GM19099 (cell line): ENCODE data around the gene EMILIN2.

Experiments used
- POLR2A ChIP-seq: IDR thresholded peaks from 3 replicates; pipeline ENCODE4 v1.6.1; 2011; ENCODE audit warnings: low read depth; ENCODE audit not compliant: insufficient read length; ENCODE audit errors: extremely low read depth

The EMILIN2 gene

DNA sequence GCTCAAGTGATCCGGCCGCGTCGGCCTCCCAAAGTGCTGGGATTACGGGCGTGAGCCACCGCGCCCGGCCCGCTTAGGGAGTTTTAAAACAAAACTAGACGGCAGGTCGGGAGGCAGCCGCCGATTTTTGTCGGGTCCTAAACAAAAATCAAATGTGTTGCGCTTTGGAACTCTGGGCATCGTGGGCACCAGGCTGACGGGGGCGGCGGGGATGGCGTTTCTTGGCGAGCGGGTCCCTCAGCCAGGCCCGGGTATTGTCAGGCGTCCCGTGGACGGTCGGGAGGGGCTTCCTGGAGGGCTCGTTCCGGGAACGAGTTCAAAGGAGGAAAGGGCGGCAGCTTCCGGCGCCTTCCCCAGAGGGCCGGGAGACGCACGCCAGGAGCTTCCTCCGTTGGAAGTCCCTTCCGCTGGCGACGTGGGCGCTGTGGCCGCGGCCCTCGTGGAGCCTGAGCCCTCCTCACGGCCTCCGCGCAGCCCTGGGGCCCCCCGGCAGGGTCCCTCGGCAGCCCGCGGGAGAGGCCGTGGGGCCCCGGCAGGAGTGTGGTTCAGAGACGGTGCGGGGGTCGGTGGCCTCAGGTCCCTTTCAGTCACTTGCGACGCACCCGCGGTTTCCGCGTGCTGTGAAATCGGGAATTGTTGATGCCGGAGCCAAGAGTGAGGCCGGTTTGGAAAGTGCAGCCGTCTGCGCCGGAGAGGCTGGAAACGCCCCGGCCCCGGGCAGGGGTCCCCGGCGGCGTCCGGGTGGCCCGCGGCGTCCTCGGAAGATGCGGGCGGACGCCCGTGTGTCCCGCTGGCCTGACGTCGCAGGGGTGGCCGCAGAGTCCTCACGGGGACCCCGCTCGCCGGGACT lies 59.3 kb downstream of the EMILIN2 start:
- peak; percentile 73 for TF ChIP-seq POLR2A

DNA sequence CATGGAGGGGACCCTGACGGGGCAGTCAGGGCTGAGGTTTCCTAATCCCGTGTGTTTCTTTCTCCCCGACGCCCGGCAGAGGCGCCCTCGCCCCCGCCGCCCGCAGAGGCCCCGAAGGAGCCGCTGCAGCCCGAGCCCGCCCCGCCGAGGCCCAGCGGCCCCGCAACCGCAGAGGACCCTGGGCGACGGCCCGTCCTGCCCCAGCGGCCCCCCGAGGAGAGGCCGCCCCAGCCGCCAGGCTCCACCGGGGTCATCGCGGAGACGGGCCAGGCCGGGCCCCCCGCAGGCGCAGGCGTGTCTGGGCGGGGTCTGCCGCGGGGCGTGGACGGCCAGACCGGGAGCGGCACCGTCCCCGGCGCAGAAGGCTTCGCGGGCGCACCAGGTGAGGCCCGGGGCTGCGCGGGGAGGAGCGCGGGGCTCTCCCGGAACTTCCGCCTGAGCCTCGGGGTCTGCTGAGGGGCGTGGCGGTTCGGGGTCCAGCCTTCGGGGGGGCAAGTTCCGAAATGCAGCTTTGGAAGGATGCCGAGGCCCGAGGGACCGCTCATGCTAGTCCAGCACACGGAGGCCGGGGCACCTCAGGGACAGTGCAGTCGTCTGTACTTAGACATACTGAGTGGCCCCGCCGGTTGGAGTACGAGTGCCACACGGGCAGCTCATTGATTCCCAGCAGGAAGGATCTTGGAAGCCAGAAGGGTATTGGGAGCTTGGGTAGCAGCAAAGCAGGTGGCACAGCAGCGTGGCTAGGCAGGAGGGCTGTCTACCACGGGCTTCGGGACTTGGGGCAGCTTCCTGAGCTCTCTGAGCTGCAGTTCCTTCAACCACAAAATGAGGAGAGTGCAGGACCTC lies 60.1 kb downstream of the EMILIN2 start:
- no peak for TF ChIP-seq POLR2A

DNA sequence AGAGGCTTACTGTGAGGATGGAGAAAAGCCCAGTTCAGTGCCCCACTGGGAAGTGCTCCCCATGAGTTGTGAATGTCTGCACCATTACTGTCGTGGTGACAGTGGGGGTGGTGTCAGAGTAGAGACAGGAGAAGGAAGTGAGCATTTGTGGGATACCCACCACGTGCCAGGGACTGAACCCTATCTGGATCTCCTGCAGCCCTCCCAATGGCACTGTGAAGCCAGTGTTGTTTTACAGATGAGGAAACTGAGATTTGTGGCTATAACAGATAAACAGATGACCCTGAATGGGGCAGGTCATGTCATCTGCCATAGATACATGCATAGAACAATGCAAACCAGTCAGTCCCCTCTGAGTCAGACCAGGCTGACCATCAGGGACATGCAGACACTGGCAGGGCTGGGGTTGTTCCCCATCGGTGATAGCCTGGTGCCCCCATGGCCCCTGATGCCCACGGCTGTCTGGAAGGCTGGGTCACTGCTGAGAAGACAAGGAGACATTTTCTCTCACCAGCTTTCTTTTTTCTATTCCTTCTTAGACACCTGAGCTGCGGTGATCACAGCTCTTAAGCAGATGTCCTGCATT lies 60.8 kb downstream of the EMILIN2 start:
- TF ChIP-seq POLR2A = no peak

DNA sequence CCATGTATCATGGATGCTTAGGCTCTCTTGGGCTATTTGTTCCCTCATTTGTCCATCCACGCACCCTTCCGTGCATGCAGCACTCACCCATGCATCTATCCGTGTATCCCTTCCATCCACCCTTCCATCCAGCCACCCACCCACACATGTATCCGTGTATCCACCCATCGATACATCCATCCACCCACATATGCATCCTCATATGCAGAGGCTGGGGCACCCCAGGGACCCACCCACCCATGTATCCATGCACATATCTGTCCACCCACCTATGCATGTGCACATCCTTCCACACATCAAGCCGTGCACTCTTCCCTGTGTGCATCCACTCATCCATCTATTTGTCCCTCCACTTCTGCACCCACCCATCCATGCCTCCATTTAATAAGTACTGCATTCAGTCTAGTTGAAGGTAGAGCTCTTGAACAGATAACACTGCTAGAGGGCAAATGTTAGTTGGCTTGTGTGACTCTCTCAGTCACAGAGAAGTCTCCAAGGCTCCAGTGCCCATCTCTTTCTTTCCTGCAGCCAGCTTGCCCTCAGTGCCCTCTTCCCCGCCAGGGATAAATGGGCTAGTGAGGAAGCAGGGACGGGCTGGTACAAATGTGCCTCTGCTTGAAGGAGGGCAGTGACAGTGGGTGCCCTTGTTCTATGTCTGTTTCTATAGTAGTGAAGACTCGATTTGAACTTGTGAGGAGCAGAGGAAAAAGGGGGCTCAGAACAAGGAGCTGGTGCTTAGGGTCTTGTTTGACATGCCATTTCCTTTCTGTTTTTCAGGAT lies 61.5 kb downstream of the EMILIN2 start:
- no peak for TF ChIP-seq POLR2A

DNA sequence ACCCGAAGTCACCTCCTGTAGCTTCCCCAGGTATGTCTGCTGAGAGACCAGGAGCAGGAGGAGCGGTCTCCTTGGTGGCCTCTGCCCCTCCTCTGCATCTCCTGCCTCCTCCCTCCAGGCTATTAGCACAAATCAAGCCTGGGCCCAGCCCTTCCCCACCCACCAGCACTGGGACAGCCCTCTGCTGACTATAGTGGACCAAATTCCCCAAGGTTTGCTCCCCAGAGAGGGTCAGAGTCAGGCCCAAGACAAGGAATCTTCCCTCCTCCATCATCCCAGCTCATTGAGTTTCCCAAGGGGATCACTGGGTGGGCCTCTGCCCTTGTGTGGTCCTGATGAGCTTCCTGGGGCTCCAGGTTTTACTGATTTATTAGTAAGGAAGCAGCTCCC lies 62.1 kb downstream of the EMILIN2 start:
- no peak for TF ChIP-seq POLR2A

DNA sequence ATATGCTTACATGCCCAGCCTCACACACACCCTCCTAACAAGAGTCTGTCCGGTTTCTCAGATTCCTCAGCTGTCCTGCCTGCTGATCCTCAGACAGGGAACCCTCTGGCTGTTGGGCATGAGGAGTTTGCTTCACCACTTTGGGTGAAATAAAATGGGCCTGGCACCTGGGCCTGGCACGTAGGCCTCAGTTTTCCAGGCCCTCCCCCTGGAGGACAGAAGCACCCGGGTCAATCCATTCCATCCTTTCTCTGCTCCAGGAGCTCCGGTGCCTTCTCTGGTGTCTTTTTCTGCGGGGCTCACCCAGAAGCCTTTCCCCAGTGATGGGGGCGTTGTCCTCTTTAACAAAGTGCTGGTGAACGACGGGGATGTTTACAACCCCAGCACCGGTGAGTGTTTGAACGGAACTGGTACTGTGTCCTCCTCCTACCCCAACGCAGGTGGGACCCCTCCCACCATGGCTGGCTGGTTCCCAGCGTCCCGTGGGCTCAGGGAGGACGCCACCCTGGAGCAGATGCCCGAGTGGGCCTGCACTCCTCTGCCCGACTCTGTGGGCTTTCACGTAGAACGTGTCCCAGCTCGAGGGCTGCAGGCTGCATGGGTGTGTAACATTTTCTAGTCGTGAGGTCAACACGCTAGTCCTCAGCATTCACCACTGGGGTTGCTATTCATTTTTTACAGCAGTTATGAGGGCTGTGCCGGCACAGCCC lies 62.8 kb downstream of the EMILIN2 start:
- no peak for TF ChIP-seq POLR2A

DNA sequence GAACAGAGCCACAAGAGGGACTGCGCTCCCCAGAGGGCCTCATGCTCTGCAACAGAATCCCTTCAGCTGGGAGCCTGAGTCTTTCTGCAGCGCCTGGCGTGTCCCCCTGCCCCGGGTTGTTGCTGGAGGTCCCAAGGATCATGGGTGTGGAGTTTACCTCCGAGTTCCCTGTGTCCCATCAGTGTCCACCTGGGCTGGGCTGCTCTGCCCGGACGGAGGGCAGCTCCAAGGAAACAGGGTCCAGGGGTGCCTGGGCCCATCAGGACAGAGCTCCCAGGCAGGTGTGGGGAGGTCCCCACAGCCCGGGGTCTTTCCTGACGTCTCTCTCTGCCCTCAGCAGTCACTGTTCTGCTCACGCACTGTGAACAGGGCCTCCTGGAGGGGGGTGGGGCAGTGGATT lies 63.5 kb downstream of the EMILIN2 start:
- no peak for TF ChIP-seq POLR2A

DNA sequence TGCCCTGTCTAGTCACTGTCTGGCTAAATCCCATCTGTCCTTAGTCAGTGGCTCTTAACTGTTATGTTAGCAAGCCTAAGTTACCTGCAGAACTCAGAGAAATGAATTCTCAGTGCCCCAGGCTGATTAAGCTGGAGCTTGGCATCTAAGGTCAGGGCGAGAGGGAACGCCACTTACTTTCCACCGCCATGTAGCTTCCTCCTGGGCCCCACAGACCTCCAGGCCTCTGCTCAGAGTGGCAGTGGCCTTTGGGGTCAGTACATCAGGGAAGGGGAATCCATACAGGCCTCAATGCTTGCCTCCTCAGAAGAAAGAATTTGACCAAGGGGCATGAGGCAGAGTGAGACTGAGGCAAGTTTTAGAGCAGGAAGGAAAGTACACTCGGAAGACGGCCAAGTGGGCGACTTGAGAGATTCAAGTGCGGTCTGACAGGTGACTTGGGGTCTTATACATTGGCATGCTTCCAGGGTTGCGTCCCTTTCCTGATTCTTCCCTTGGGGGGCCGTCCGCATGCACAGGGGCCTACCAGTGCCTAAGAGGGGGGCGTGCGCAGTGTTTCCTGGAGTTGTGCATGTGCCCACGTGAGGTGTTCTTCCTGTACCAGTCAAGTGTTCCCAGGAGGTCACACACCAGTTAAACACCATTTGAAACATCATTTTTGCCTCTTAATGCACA lies 64.1 kb downstream of the EMILIN2 start:
- TF ChIP-seq POLR2A = no peak

DNA sequence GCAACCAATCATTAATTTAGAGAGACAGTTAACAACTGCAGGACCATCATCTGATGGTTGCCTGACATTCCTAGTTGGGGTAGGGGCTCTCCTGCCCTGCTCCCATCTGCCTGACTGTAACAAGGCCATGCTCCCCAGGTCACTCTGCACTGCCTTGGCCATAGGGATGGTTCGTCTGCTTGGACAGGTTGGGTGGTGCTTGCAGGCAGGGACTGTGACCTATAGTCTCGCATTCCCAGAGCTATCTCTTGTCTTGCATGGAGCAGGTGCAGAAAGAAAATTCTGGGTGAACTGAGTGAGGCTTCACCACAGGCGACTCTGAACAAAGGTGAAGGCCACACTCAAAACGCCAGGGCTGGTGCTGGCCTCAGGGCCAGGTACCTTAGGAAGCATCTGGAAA lies 64.7 kb downstream of the EMILIN2 start:
- no peak for TF ChIP-seq POLR2A

DNA sequence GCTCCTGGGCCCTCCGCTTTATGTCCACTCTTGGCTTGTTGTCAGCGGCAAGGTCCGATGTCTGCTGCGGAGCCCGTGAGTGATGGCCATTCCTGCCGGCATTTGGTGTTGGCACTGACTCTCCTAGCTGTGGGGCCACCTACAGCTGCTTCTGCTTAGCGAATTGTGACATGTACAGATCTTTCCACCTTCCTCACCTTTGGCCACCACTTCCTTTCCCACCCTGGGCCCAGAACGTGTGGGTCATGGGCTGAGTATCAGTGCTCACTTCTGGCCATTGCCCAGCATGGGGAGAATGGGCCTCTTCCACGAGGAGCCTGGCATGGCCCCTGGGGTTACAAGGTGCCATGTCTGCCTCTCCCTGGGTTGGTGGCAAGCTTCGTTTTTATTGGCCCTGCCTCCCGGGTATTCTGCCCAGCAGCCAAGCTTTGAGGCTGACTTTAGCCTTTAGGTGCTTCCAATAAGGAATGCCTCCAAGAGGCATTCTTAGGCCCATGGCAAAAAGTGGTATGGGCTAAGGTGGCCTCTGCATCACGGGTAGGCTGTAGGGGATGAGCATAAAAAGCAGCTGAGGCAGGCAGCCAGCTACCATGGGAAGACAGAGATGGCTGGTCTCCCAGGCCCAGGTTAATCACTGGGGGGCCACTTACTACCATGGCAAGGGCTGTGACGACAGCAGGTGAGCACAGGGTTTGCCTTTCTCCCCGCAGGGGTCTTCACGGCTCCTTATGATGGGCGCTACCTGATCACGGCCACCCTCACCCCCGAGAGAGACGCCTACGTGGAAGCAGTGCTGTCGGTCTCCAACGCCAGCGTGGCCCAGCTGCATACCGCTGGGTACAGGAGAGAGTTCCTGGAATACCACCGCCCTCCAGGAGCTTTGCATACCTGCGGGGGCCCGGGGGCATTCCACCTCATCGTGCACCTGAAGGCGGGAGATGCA lies 65.8 kb downstream of the EMILIN2 start:
- TF ChIP-seq POLR2A = no peak

DNA sequence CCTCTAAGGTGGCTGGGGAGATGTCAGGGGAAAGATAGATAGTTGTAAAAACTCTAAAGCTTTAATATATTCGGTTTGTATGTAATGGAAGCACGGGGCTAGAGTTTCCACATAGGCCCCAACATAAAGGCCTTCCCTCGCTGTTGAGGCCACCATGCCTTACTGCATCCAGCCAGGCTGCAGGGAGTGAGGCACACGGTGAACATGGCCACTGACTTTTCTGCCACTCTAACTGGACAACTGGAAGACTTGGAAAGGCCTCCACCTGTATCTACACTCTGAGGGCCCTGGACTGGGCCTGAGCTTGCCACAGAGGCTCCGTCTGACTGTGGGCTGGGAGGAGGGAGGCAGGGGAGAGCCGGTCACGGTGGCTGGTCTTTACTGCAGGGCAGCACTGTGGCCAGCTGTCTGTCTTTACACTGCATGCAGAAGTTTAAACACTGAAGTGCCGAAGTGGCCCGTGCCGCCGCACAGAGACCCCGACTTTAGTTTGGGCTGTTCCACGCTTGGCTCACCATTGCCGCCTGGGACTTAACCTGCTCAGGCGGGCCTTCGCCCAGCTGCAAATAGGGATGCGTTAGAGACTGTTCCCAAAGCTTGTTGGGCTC lies 66.7 kb downstream of the EMILIN2 start:
- no peak for TF ChIP-seq POLR2A

DNA sequence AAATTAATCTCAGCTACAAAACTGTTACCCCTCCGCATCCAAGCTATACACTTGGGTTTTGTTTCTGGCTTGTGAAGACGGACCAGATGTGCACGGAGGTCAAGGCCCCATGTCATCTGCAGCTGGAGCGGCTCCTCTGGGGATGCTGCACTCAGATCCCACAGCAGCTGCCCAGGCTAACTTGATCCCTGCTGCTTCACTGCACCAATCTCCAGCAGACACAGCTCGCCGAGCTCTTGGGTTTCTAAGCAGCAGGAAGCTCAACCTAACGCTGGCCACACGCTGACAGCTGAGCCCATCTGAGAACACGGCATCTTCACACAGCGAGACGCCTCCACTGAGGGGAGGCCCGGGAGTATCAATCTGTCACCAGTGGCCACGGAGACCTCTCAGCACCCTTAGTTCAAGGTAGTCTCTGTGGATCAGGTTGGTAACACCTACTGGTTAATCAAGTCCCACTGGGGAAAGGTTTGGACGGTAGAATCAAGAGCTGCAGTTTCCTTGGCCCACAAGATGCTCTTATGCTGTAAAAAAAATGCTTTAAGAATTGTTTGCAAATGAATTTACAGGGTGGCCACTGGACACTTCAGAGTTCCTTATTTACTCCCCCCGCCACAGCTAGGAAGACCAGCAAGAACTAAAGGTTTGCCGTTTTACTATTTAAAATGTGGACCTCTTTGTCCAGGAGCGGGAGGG lies 67.5 kb downstream of the EMILIN2 start:
- no peak for TF ChIP-seq POLR2A
